ENCODE results near the gene APP.

GRCh38 chr21:25942135-25942534, 228.4 kb downstream of the APP start:
- TF ChIP-seq CTCF (IDR thresholded peaks at IDR 0.05; ENCODE audit: low read length): no peak
- TF ChIP-seq EZH2 (optimal IDR thresholded peaks at IDR 0.05; ENCODE audit: low read depth, low read length): no peak
- TF ChIP-seq EZH2phosphoT487 (IDR thresholded peaks at IDR 0.05; ENCODE audit: low read length): no peak
